HepG2 (cell line): ENCODE data around the gene MBTPS1. TPM values are rescaled to one million over a fixed set of nuclear protein-coding genes. Genes with fewer than 3 reads are reported as not detected.

Experiments used
- CBX2 ChIP-seq, 2 experiments: fragments of 200-600 bp in 1 of 2; sonication (generic); formaldehyde crosslinking in 1 of 2; IDR thresholded peaks; 2 replicates each; pipeline versions ENCODE4 v1.7.0 to v1.8.1; 2018 to 2022; ENCODE audit warnings: low read depth in 2 of 2, low read length in 1 of 2, mild to moderate bottlenecking in 1 of 2, missing genetic modification reagents in 1 of 2
- CENPT ChIP-seq: sonication (generic); formaldehyde crosslinking; IDR thresholded peaks from 2 replicates; pipeline ENCODE4 v1.8.0; 2022; ENCODE audit warnings: low read depth, mild to moderate bottlenecking, moderate library complexity, missing genetic modification reagents
- DR1 ChIP-seq: sonication (generic); formaldehyde crosslinking; IDR thresholded peaks from 2 replicates; pipeline ENCODE4 v1.8.0; 2021; ENCODE audit warnings: mild to moderate bottlenecking, missing genetic modification reagents, inconsistent platforms
- HDAC1 ChIP-seq: sonication (generic); formaldehyde crosslinking; IDR thresholded peaks from 2 replicates; pipeline ENCODE4 v1.5.1; 2020; ENCODE audit warnings: mild to moderate bottlenecking, missing genetic modification reagents
- JUN ChIP-seq: sonication (generic); formaldehyde crosslinking; IDR thresholded peaks from 2 replicates; pipeline ENCODE4 v1.4.0; 2020; ENCODE audit warnings: mild to moderate bottlenecking, missing genetic modification reagents
- TBL1XR1 ChIP-seq: fragments of 150-350 bp; IDR thresholded peaks from 2 replicates; pipeline ENCODE4 v1.6.1; 2014; ENCODE audit warnings: borderline replicate concordance, low read length; ENCODE audit not compliant: partially characterized antibody
- XRCC5 ChIP-seq: fragments of 200-400 bp; formaldehyde crosslinking; optimal IDR thresholded peaks from 2 replicates; pipeline ENCODE3; 2017; ENCODE audit warnings: mild to moderate bottlenecking, low read length
- ZNF101 ChIP-seq: sonication (generic); formaldehyde crosslinking; IDR thresholded peaks from 2 replicates; pipeline ENCODE4 v1.4.0; 2020; ENCODE audit warnings: mild to moderate bottlenecking, low read depth, missing genetic modification reagents, borderline replicate concordance
- ZNF331 ChIP-seq: sonication (generic); formaldehyde crosslinking; IDR thresholded peaks from 2 replicates; pipeline ENCODE4 v1.4.0; 2020; ENCODE audit warnings: missing genetic modification reagents
- ZNF674 ChIP-seq: sonication (generic); formaldehyde crosslinking; IDR thresholded peaks from 2 replicates; pipeline ENCODE4 v1.5.0; 2020; ENCODE audit warnings: low read depth, mild to moderate bottlenecking, missing genetic modification reagents
- ZNF678 ChIP-seq: sonication (generic); formaldehyde crosslinking; IDR thresholded peaks from 2 replicates; pipeline ENCODE4 v1.4.0; 2020; ENCODE audit warnings: mild to moderate bottlenecking, missing genetic modification reagents
- ZNF777 ChIP-seq: sonication (generic); formaldehyde crosslinking; IDR thresholded peaks from 2 replicates; pipeline ENCODE4 v1.4.0; 2020; ENCODE audit warnings: missing genetic modification reagents
- ZSCAN12 ChIP-seq: sonication (generic); formaldehyde crosslinking; IDR thresholded peaks from 2 replicates; pipeline ENCODE4 v1.9.0; 2021; ENCODE audit warnings: mild to moderate bottlenecking, missing genetic modification reagents
- polyA plus RNA-seq, 8 experiments: library from polyadenylated mRNA; depleted of rRNA in 3 of 8; stranded (reverse) in 7 of 8; unstranded in 1 of 8; fragments of >200 nt; fragmentation: Illumina TruSeq in 4 of 8; extraction: Trizol in 4 of 8; gene quantifications; 2 replicates each; pipeline versions ENCODE4 v1.2.1 to v1.2.3, GENCODE V29; 2011 to 2016; ENCODE audit warnings: low read depth in 4 of 8, missing spikeins in 1 of 8, mixed read lengths in 1 of 8; ENCODE audit not compliant: insufficient read depth in 1 of 8
- total RNA-seq, 5 experiments: library from RNA; depleted of rRNA; stranded (reverse); fragments of >200 nt; fragmentation: Illumina TruSeq; extraction: Trizol; gene quantifications; 2 replicates each; pipeline ENCODE4 v1.2.3, GENCODE V29; 2016; ENCODE audit warnings: low read depth in 1 of 5
- TF ChIP-seq, protein P1 (sequence below), 2 experiments: fragments of 450-650 bp in 1 of 2; sonication (generic) in 1 of 2; formaldehyde crosslinking in 1 of 2; IDR thresholded peaks; 2 replicates each; pipeline versions ENCODE4 v1.6.1 to v1.8.0; 2016 to 2022; ENCODE audit warnings: antibody characterized with exemption in 1 of 2, mild to moderate bottlenecking in 1 of 2, missing genetic modification reagents in 1 of 2
- TF ChIP-seq, protein P2 (sequence below): sonication (generic); formaldehyde crosslinking; IDR thresholded peaks from 2 replicates; pipeline ENCODE4 v1.5.0; 2020; ENCODE audit warnings: mild to moderate bottlenecking, missing genetic modification reagents, moderate library complexity
- TF ChIP-seq, protein P3 (sequence below): IDR thresholded peaks from 2 replicates; pipeline ENCODE4 v1.6.1; 2016; ENCODE audit warnings: mild to moderate bottlenecking

Gene MBTPS1
- total and polyA plus RNA-seq, 2 of the 13 experiments (the other 11 are each of a cell fraction or from before 2014, with no cell fraction given) = 56.7 to 91.3 TPM

DNA sequence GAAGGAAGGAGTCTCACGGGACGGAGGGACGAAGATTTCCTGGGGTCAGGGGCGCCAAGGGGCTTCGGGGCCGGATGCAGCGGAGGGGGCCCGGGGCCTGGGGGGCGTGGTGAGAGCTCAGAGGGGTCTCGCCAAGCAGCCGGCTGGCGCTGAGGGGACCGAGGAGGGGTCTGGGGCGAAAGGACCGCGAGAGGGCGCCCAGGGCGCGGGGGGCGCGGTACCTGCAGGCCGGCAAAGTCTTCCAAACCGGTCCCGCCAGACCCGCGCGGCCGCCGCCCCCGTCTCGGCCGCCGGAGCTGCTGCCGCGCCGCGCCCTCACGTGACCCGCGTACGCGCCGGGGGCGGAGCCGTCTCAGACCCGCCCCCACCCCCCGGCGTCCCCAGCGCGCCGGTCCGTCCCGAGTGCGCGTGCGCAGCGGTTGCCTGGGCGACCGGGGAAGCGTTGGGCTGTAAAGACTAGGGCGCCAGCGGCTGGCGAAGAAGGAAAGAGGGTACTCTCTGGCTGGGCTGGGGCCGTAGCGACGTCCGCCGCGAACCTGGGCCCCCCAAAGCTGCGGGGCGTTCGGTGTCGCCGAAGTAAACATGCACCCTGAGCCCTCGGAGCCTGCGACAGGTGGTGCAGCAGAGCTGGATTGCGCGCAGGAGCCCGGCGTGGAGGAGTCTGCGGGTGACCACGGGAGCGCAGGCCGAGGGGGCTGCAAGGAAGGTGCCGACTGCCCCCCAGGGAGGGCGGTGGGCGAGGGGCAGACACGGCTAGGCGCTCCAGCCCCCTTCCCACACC lies 28.3 kb upstream of the MBTPS1 start, which contains the start of the genes DNAAF1 and HSDL1 (continued):
- TF ChIP-seq, protein P1, sequence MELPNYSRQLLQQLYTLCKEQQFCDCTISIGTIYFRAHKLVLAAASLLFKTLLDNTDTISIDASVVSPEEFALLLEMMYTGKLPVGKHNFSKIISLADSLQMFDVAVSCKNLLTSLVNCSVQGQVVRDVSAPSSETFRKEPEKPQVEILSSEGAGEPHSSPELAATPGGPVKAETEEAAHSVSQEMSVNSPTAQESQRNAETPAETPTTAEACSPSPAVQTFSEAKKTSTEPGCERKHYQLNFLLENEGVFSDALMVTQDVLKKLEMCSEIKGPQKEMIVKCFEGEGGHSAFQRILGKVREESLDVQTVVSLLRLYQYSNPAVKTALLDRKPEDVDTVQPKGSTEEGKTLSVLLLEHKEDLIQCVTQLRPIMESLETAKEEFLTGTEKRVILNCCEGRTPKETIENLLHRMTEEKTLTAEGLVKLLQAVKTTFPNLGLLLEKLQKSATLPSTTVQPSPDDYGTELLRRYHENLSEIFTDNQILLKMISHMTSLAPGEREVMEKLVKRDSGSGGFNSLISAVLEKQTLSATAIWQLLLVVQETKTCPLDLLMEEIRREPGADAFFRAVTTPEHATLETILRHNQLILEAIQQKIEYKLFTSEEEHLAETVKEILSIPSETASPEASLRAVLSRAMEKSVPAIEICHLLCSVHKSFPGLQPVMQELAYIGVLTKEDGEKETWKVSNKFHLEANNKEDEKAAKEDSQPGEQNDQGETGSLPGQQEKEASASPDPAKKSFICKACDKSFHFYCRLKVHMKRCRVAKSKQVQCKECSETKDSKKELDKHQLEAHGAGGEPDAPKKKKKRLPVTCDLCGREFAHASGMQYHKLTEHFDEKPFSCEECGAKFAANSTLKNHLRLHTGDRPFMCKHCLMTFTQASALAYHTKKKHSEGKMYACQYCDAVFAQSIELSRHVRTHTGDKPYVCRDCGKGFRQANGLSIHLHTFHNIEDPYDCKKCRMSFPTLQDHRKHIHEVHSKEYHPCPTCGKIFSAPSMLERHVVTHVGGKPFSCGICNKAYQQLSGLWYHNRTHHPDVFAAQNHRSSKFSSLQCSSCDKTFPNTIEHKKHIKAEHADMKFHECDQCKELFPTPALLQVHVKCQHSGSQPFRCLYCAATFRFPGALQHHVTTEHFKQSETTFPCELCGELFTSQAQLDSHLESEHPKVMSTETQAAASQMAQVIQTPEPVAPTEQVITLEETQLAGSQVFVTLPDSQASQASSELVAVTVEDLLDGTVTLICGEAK (IDR thresholded peaks at IDR 0.05) = no peak
- TF ChIP-seq, protein P1 (CRISPR knock-in tag; IDR thresholded peaks at IDR 0.05) = peak; percentile 71
- TF ChIP-seq ZNF101 (CRISPR knock-in tag) (no peak), CBX2 (IDR thresholded peaks at IDR 0.05; ENCODE audit: low read depth, low read length) (no peak), CBX2 (CRISPR knock-in tag; IDR thresholded peaks at IDR 0.05; ENCODE audit: low read depth) (no peak), ZNF331 (CRISPR knock-in tag) (no peak; the same call in 1 of the 2 replicates), DR1 (0 out of 2 replicates have a peak, but pooled peaks have one; percentile 46), TBL1XR1 (no peak), ZNF777 (peak; percentile 10; the same call in 1 of the 2 replicates), HDAC1 (CRISPR knock-in tag) (peak; percentile 97), JUN (CRISPR knock-in tag) (no peak), ZNF674 (CRISPR knock-in tag) (no peak), ZNF678 (CRISPR knock-in tag) (no peak), ZSCAN12 (CRISPR knock-in tag) (no peak), CENPT (CRISPR knock-in tag) (no peak; the same call in 1 of the 2 replicates), XRCC5 (peak; percentile 27)
- TF ChIP-seq, protein P2, sequence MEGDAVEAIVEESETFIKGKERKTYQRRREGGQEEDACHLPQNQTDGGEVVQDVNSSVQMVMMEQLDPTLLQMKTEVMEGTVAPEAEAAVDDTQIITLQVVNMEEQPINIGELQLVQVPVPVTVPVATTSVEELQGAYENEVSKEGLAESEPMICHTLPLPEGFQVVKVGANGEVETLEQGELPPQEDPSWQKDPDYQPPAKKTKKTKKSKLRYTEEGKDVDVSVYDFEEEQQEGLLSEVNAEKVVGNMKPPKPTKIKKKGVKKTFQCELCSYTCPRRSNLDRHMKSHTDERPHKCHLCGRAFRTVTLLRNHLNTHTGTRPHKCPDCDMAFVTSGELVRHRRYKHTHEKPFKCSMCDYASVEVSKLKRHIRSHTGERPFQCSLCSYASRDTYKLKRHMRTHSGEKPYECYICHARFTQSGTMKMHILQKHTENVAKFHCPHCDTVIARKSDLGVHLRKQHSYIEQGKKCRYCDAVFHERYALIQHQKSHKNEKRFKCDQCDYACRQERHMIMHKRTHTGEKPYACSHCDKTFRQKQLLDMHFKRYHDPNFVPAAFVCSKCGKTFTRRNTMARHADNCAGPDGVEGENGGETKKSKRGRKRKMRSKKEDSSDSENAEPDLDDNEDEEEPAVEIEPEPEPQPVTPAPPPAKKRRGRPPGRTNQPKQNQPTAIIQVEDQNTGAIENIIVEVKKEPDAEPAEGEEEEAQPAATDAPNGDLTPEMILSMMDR (CRISPR knock-in tag) = peak; percentile 31
- TF ChIP-seq, protein P3, sequence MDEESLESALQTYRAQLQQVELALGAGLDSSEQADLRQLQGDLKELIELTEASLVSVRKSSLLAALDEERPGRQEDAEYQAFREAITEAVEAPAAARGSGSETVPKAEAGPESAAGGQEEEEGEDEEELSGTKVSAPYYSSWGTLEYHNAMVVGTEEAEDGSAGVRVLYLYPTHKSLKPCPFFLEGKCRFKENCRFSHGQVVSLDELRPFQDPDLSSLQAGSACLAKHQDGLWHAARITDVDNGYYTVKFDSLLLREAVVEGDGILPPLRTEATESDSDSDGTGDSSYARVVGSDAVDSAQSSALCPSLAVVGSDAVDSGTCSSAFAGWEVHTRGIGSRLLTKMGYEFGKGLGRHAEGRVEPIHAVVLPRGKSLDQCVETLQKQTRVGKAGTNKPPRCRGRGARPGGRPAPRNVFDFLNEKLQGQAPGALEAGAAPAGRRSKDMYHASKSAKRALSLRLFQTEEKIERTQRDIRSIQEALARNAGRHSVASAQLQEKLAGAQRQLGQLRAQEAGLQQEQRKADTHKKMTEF (CRISPR knock-in tag) = peak; percentile 46; the same call in 1 of the 2 replicates
